Neural progenitor cell (in vitro differentiated cells): ENCODE results near the gene TUFT1.

Experiments
- EZH2 ChIP-seq: fragments of 200-600 bp; sonication (generic); IDR thresholded peaks from 2 replicates; pipeline ENCODE4 v1.6.1; 2017; ENCODE audit warnings: antibody characterized with exemption, mild to moderate bottlenecking, moderate library complexity
- TF ChIP-seq, protein P1 (sequence below): fragments of 200-600 bp; sonication (generic); IDR thresholded peaks from 2 replicates; pipeline ENCODE4 v1.5.1; 2017; ENCODE audit warnings: antibody characterized with exemption, mild to moderate bottlenecking

DNA sequence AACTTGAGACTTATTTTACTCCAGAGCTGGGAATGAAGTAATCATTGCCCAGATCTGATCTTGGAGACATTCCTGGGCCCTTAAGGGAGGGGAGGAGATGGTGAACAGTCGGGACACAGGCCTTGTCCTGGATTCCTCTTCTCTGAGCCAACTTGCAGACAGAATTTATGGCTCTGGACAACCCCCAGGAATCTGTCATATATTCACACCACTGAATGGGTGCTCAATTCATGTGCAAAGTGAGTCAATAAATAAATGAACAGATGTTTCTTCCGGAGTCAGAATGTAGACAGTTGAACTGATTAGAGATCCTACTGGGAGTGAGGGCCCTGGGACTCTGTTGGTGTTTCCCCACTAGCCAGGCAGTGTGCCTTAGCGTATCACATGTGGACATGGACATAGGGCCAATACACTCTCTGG, 2.6 kb downstream of the TUFT1 start:
- TF ChIP-seq EZH2 = no peak
- TF ChIP-seq, protein P1, sequence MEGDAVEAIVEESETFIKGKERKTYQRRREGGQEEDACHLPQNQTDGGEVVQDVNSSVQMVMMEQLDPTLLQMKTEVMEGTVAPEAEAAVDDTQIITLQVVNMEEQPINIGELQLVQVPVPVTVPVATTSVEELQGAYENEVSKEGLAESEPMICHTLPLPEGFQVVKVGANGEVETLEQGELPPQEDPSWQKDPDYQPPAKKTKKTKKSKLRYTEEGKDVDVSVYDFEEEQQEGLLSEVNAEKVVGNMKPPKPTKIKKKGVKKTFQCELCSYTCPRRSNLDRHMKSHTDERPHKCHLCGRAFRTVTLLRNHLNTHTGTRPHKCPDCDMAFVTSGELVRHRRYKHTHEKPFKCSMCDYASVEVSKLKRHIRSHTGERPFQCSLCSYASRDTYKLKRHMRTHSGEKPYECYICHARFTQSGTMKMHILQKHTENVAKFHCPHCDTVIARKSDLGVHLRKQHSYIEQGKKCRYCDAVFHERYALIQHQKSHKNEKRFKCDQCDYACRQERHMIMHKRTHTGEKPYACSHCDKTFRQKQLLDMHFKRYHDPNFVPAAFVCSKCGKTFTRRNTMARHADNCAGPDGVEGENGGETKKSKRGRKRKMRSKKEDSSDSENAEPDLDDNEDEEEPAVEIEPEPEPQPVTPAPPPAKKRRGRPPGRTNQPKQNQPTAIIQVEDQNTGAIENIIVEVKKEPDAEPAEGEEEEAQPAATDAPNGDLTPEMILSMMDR = no peak
